H1 (cell line): ENCODE data around the gene MTMR10. TPM values are rescaled to one million over a fixed set of nuclear protein-coding genes. Genes with fewer than 3 reads are reported as not detected.
A peak's percentile ranks its signal among the peaks of the same experiment; 100 is the strongest.

Source experiments
- CTCF ChIA-PET: fragments of 300-600 bp; sonication (Branson Sonifier 250); formaldehyde crosslinking; loops from one replicate; lab custom pipeline; 2021; ENCODE audit not compliant: partially characterized antibody; lab: Charles Lee
- POLR2A ChIA-PET: fragments of 300-600 bp; sonication (Branson Sonifier 250); formaldehyde crosslinking; loops from one replicate; lab custom pipeline; 2021; ENCODE audit warnings: inconsistent platforms; ENCODE audit not compliant: partially characterized antibody; lab: Charles Lee
- DNase-seq, 2 experiments: peaks; one replicate each; pipeline versions ENCODE4 v3.0.0 to v3.0.0-alpha.2; 2010 to 2022; ENCODE audit warnings: low spot score in 2 of 2, low read depth in 1 of 2, mixed read lengths in 1 of 2
- FAIRE-seq: peaks from 2 replicates; lab custom pipeline; 2011; peaks lifted over from hg19 to GRCh38; lab: Jason Lieb, UNC
- H2AFZ ChIP-seq: 2 replicates; pipeline ENCODE4 v1.8.1; 2012; ENCODE audit warnings: low read length, inconsistent platforms
- H2AK5ac ChIP-seq: 2 replicates; pipeline ENCODE4 v1.6.1; 2013; ENCODE audit warnings: low read depth, low read length
- H2BK120ac ChIP-seq: replicated peaks from 2 replicates; pipeline ENCODE3; 2013; ENCODE audit warnings: low read depth, low read length, inconsistent platforms
- H2BK12ac ChIP-seq: 2 replicates; pipeline ENCODE4 v1.6.1; 2013; ENCODE audit warnings: low read depth, low read length
- H2BK15ac ChIP-seq: 2 replicates; pipeline ENCODE4 v1.6.1; 2013; ENCODE audit warnings: low read length
- H2BK20ac ChIP-seq: 2 replicates; pipeline ENCODE4 v1.6.1; 2013; ENCODE audit warnings: low read length
- H2BK5ac ChIP-seq: 2 replicates; pipeline ENCODE4 v1.6.1; 2013; ENCODE audit warnings: low read depth, low read length
- H3K14ac ChIP-seq: 2 replicates; pipeline ENCODE4 v1.6.1; 2013; ENCODE audit warnings: inconsistent platforms; ENCODE audit not compliant: insufficient read length
- H3K18ac ChIP-seq: 2 replicates; pipeline ENCODE4 v1.6.1; 2013; ENCODE audit warnings: low read length; ENCODE audit errors: extremely low read depth
- H3K23ac ChIP-seq: 2 replicates; pipeline ENCODE4 v1.6.1; 2013; ENCODE audit warnings: inconsistent platforms; ENCODE audit not compliant: insufficient read length
- H3K23me2 ChIP-seq: 2 replicates; pipeline ENCODE4 v1.6.1; 2013; ENCODE audit warnings: low read depth, low read length
- H3K27ac ChIP-seq: 2 replicates; pipeline ENCODE4 v1.6.1; 2011; ENCODE audit warnings: low read depth, low read length, inconsistent platforms
- H3K27me3 ChIP-seq, 4 experiments: replicated peaks in 1 of 4; 1 replicate in 1 of 4; 2 replicates in 3 of 4; pipeline versions ENCODE4 v1.6.1 to v1.8.1; 2011 to 2013; ENCODE audit warnings: low read length in 3 of 4, mild to moderate bottlenecking in 3 of 4, inconsistent platforms in 2 of 4, mixed read lengths in 2 of 4, moderate library complexity in 1 of 4; ENCODE audit not compliant: control insufficient read depth in 3 of 4, insufficient read depth in 3 of 4; ENCODE audit errors: extremely low read depth in 1 of 4
- H3K36me3 ChIP-seq, 4 experiments: 2 replicates each; pipeline versions ENCODE4 v1.6.1 to v1.8.1; 2011 to 2013; ENCODE audit warnings: mild to moderate bottlenecking in 4 of 4, low read length in 3 of 4, moderate library complexity in 2 of 4, control low read depth in 1 of 4, inconsistent platforms in 1 of 4; ENCODE audit not compliant: insufficient read depth in 4 of 4, control insufficient read depth in 2 of 4
- H3K4ac ChIP-seq: replicated peaks from 2 replicates; pipeline ENCODE3; 2013; ENCODE audit warnings: low read length, low read depth, mixed read lengths, inconsistent platforms; ENCODE audit not compliant: insufficient read length
- H3K4me1 ChIP-seq, 4 experiments: replicated peaks in 1 of 4; 1 replicate in 1 of 4; 2 replicates in 3 of 4; pipeline versions ENCODE4 v1.6.1 to v1.8.1; 2011 to 2013; ENCODE audit warnings: low read length in 3 of 4, inconsistent platforms in 2 of 4, mixed read lengths in 1 of 4; ENCODE audit not compliant: insufficient read depth in 4 of 4, control insufficient read depth in 3 of 4
- H3K4me2 ChIP-seq, 2 experiments: 2 replicates each; pipeline versions ENCODE4 v1.6.1 to v1.8.1; 2011 to 2013; ENCODE audit warnings: low read depth in 2 of 2, low read length in 2 of 2, control low read depth in 1 of 2, inconsistent platforms in 1 of 2, mild to moderate bottlenecking in 1 of 2; ENCODE audit not compliant: insufficient read depth in 1 of 2
- H3K4me3 ChIP-seq, 4 experiments: fragments of 200-600, 300-600 bp in 1 of 4; sonication (generic), shearing (Covaris generic), sonication (Bioruptor Twin) in 1 of 4; 2 replicates each; pipeline versions ENCODE4 v1.5.1 to v1.8.1; 2011 to 2016; ENCODE audit warnings: low read length in 4 of 4, low read depth in 3 of 4, control low read depth in 2 of 4, inconsistent platforms in 2 of 4, mild to moderate bottlenecking in 2 of 4, mixed read lengths in 1 of 4, moderate library complexity in 1 of 4; ENCODE audit not compliant: insufficient read depth in 2 of 4; ENCODE audit errors: extremely low read depth in 1 of 4
- H3K56ac ChIP-seq: replicated peaks from 2 replicates; pipeline ENCODE3; 2013; ENCODE audit warnings: low read depth, mild to moderate bottlenecking, mixed read lengths, low read length, inconsistent platforms; ENCODE audit not compliant: insufficient read length
- H3K79me1 ChIP-seq: 2 replicates; pipeline ENCODE4 v1.6.1; 2013; ENCODE audit warnings: low read depth, low read length, control low read depth
- H3K79me2 ChIP-seq, 2 experiments: 2 replicates each; pipeline versions ENCODE4 v1.6.1 to v1.8.1; 2012 to 2013; ENCODE audit warnings: low read length in 2 of 2, mild to moderate bottlenecking in 2 of 2, inconsistent platforms in 1 of 2; ENCODE audit not compliant: insufficient read depth in 2 of 2, control insufficient read depth in 1 of 2
- H3K9ac ChIP-seq, 4 experiments: replicated peaks in 1 of 4; 1 replicate in 1 of 4; 2 replicates in 3 of 4; pipeline versions ENCODE4 v1.6.1 to v1.8.1; 2011 to 2013; ENCODE audit warnings: low read depth in 3 of 4, low read length in 3 of 4, control low read depth in 2 of 4, mild to moderate bottlenecking in 2 of 4, moderate library complexity in 2 of 4, inconsistent platforms in 1 of 4; ENCODE audit errors: extremely low read depth in 1 of 4
- H3K9me3 ChIP-seq, 2 experiments: 2 replicates each; pipeline versions ENCODE4 v1.6.1 to v1.8.1; 2012 to 2013; ENCODE audit warnings: mild to moderate bottlenecking in 2 of 2, moderate library complexity in 2 of 2, control low read depth in 1 of 2, inconsistent platforms in 1 of 2, low read depth in 1 of 2, low read length in 1 of 2, mixed read lengths in 1 of 2; ENCODE audit not compliant: insufficient read depth in 2 of 2
- H4K20me1 ChIP-seq, 2 experiments: replicated peaks in 1 of 2; 2 replicates each; pipeline versions ENCODE3 to v1.8.1; 2011 to 2013; ENCODE audit warnings: inconsistent platforms in 2 of 2, low read length in 2 of 2, mild to moderate bottlenecking in 1 of 2; ENCODE audit not compliant: insufficient read depth in 2 of 2, control insufficient read depth in 1 of 2
- H4K5ac ChIP-seq: 2 replicates; pipeline ENCODE4 v1.6.1; 2013; ENCODE audit warnings: low read length, low read depth, mixed read lengths, inconsistent platforms; ENCODE audit not compliant: insufficient read length
- H4K8ac ChIP-seq: 2 replicates; pipeline ENCODE4 v1.8.0; 2013; ENCODE audit warnings: mild to moderate bottlenecking, moderate library complexity, low read length, inconsistent platforms; ENCODE audit not compliant: insufficient read depth; ENCODE audit errors: extremely low read depth
- H4K91ac ChIP-seq: replicated peaks from 2 replicates; pipeline ENCODE3; 2013; ENCODE audit warnings: low read length, mixed read lengths, inconsistent platforms; ENCODE audit not compliant: insufficient read length
- BRCA1 ChIP-seq: IDR thresholded peaks from 2 replicates; pipeline ENCODE4 v1.6.1; 2012; ENCODE audit warnings: low read depth, low read length, improper control_type of control experiment
- CBX5 ChIP-seq: fragments of 300-800, 300-1000 bp; sonication (generic); IDR thresholded peaks from 2 replicates; pipeline ENCODE4 v1.7.1; 2016; ENCODE audit warnings: antibody characterized with exemption, low read length, low read depth
- CHD2 ChIP-seq: IDR thresholded peaks from 2 replicates; pipeline ENCODE4 v1.6.1; 2012; ENCODE audit warnings: low read length, improper control_type of control experiment
- PHF8 ChIP-seq: fragments of 200-600 bp; sonication (generic); conservative IDR thresholded peaks from 2 replicates; pipeline ENCODE4 v1.7.1; 2012; ENCODE audit warnings: low read depth, mild to moderate bottlenecking, inconsistent platforms, low read length, moderate library complexity
- POLR2AphosphoS5 ChIP-seq: IDR thresholded peaks from 2 replicates; pipeline ENCODE4 v1.6.1; 2011; ENCODE audit warnings: low read depth, low read length
- RAD21 ChIP-seq, 2 experiments: IDR thresholded peaks in 1 of 2; conservative IDR thresholded peaks in 1 of 2; 2 replicates each; pipeline ENCODE4 v1.6.1; 2011; ENCODE audit warnings: low read depth in 2 of 2, low read length in 2 of 2, improper control_type of control experiment in 1 of 2, inconsistent platforms in 1 of 2, mild to moderate bottlenecking in 1 of 2, moderate library complexity in 1 of 2
- RNF2 ChIP-seq: fragments of 200-900, 300-1000 bp; sonication (generic); IDR thresholded peaks from 2 replicates; pipeline ENCODE4 v1.7.1; 2016; ENCODE audit warnings: borderline replicate concordance, low read depth, mild to moderate bottlenecking, antibody characterized with exemption, low read length; ENCODE audit not compliant: poor library complexity, severe bottlenecking; ENCODE audit errors: missing control alignments
- ZNF274 ChIP-seq: IDR thresholded peaks from 2 replicates; pipeline ENCODE4 v1.7.0; 2012; ENCODE audit warnings: low read length, borderline replicate concordance; ENCODE audit errors: extremely low read depth
- WGBS, 2 experiments: shearing (Covaris generic) in 1 of 2; methylation state at CpG; one replicate each; pipeline versions ENCODE4 v1.1.6 to v1.1.7; 2013 to 2015; ENCODE audit warnings: low lambda C conversion rate in 2 of 2, mixed read lengths in 2 of 2, inconsistent platforms in 1 of 2, low coverage in 1 of 2, missing lambda C conversion rate in 1 of 2; ENCODE audit not compliant: insufficient replicate concordance in 2 of 2, insufficient coverage in 1 of 2, insufficient read length in 1 of 2; ENCODE audit errors: extremely low coverage in 1 of 2, missing lambda C conversion rate in 1 of 2; 5-methylcytosine and 5-hydroxymethylcytosine counted together
- polyA plus RNA-seq, 7 experiments: library from polyadenylated mRNA; depleted of rRNA in 3 of 7; stranded (reverse) in 5 of 7; unstranded in 2 of 7; fragments of >200 nt in 5 of 7; fragments of 200-250 nt in 2 of 7; gene quantifications; 1 replicate in 5 of 7; 2 replicates in 1 of 7; 4 replicates in 1 of 7; pipeline versions ENCODE4 v1.2.1 to v1.2.3, GENCODE V29; 2011 to 2013; ENCODE audit warnings: missing spikeins in 2 of 7, mixed read lengths in 2 of 7
- total RNA-seq: library from RNA; stranded (reverse); fragmentation: NEBNext Ultra II Directional; extraction: Animal tissue kit (Norgen Biotek cat#: 25700); gene quantifications from 2 replicates; pipeline ENCODE4 v1.2.1, GENCODE V29; 2021
- TF ChIP-seq, protein P1 (sequence below), 3 experiments: IDR thresholded peaks; 1 replicate in 2 of 3; 2 replicates in 1 of 3; pipeline versions ENCODE4 v1.5.1 to v1.6.1; 2011; ENCODE audit warnings: low read length in 3 of 3, mild to moderate bottlenecking in 3 of 3, inconsistent platforms in 2 of 3, low read depth in 1 of 3, moderate library complexity in 1 of 3; ENCODE audit not compliant: insufficient read depth in 1 of 3; ENCODE audit errors: control extremely low read depth in 1 of 3

Gene MTMR10
- total and polyA plus RNA-seq, 2 of the 8 experiments (the other 6 are each of a cell fraction or from before 2014, with no cell fraction given), result 3.8 to 13.1 TPM

GRCh38 chr15:30941520-30941919 lies 49.9 kb downstream of the MTMR10 start:
- Histone ChIP-seq H4K5ac (no peak overlapping the region), H3K4ac (no peak overlapping the region), H2BK15ac (no peak overlapping the region), H2BK20ac (no peak overlapping the region), H2BK120ac (no peak overlapping the region), H3K79me2 (no peaks in the 10 kb centered on the region), H2BK5ac (no peak overlapping the region), H3K79me1 (no peaks in the 10 kb centered on the region), H3K4me2 (no peak overlapping the region), H3K18ac (no peak overlapping the region), H2AFZ (no peak overlapping the region), H4K91ac (no peak overlapping the region), H4K20me1 (peaks cover 1 to 2% of the 10 kb centered on the region in 2 experiments), H3K14ac (no peak overlapping the region), H3K4me3 (no peak overlapping the region), H3K9ac (no peak overlapping the region), H3K4me1 (no peaks in the 10 kb centered on the region), H4K8ac (peak overlapping the region; percentile 31; the same call in 1 of the 2 replicates), H3K23me2 (no peaks in the 10 kb centered on the region), H2BK12ac (no peak overlapping the region), H3K36me3 (peaks cover 16 to 63% (median 42%) of the 10 kb centered on the region in 4 experiments), H3K27me3 (no peaks in the 10 kb centered on the region), H2AK5ac (no peak overlapping the region), H3K23ac (no peak overlapping the region), H3K27ac (no peak overlapping the region), H3K9me3 (no peaks in the 10 kb centered on the region; a peak in 1 of 4 replicates), H3K56ac (no peak overlapping the region)
- ChIA-PET POLR2A (interaction anchor here (1.6 kb wide), 1 partner anchor 13 kb away, joined by 4 read pairs; no protein-coding TSS in a partner anchor), CTCF (interaction anchor here (7.1 kb wide), 1 partner anchor 187 kb away, joined by 40 read pairs; no protein-coding TSS in a partner anchor)
- FAIRE-seq (no peak), DNase-seq (no peak)
- 90% methylated on average over 15 of the region's 15 CpGs; no CpG with 5 or more reads in 1 of the 2 experiments for WGBS, 2 experiments
- TF ChIP-seq, protein P1, sequence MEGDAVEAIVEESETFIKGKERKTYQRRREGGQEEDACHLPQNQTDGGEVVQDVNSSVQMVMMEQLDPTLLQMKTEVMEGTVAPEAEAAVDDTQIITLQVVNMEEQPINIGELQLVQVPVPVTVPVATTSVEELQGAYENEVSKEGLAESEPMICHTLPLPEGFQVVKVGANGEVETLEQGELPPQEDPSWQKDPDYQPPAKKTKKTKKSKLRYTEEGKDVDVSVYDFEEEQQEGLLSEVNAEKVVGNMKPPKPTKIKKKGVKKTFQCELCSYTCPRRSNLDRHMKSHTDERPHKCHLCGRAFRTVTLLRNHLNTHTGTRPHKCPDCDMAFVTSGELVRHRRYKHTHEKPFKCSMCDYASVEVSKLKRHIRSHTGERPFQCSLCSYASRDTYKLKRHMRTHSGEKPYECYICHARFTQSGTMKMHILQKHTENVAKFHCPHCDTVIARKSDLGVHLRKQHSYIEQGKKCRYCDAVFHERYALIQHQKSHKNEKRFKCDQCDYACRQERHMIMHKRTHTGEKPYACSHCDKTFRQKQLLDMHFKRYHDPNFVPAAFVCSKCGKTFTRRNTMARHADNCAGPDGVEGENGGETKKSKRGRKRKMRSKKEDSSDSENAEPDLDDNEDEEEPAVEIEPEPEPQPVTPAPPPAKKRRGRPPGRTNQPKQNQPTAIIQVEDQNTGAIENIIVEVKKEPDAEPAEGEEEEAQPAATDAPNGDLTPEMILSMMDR (IDR thresholded peaks at IDR 0.05; ENCODE audit: control extremely low read depth in 1 of 3, insufficient read depth in 1 of 3, low read depth in 1 of 3, low read length in 3 of 3), result peak; percentile 11 to 26 (median 13); a peak in 2 of 4 replicates
- no peak for TF ChIP-seq POLR2AphosphoS5
- no peak for TF ChIP-seq PHF8
- TF ChIP-seq BRCA1, result no peak
- TF ChIP-seq ZNF274, result no peak
- TF ChIP-seq RNF2, result no peak
- no peak for TF ChIP-seq CHD2
- peak; percentile 28 to 44; a peak in 2 of 4 replicates for TF ChIP-seq RAD21 (IDR thresholded peaks at IDR 0.05 in 1 of 2, conservative IDR thresholded peaks at IDR 0.05 in 1 of 2; ENCODE audit: low read depth in 2 of 2, low read length in 2 of 2)
- TF ChIP-seq CBX5, result no peak
